BE2C (cell line): Measurements from ENCODE around the gene ACVR1B.

Experiments used
- DNase-seq: peaks from one replicate; pipeline ENCODE4 v3.0.0-alpha.2; 2020
- H3K27me3 ChIP-seq: fragments of 250-450 bp; sonication (Bioruptor Pico); 2 replicates; pipeline ENCODE4 v1.5.1; 2020; ENCODE audit warnings: mild to moderate bottlenecking
- H3K36me3 ChIP-seq: fragments of 250-450 bp; sonication (Bioruptor Pico); 2 replicates; pipeline ENCODE4 v1.5.1; 2020; ENCODE audit warnings: mild to moderate bottlenecking
- H3K4me1 ChIP-seq: fragments of 250-450 bp; sonication (Bioruptor Pico); 2 replicates; pipeline ENCODE4 v1.5.1; 2020
- H3K4me3 ChIP-seq: 2 replicates; pipeline ENCODE4 v1.5.1; 2011; ENCODE audit warnings: low read depth, low read length
- H3K9me3 ChIP-seq: fragments of 250-450 bp; sonication (Bioruptor Pico); 2 replicates; pipeline ENCODE4 v1.5.1; 2020
- CTCF ChIP-seq: IDR thresholded peaks from 2 replicates; pipeline ENCODE4 v1.5.1; 2012; ENCODE audit warnings: mild to moderate bottlenecking, low read depth, low read length

ACVR1B gene

GRCh38 chr12:51926718-51927117 lies 24.8 kb upstream of the ACVR1B start:
- no peaks in the 10 kb centered on the region for H3K36me3 ChIP-seq
- H3K27me3 ChIP-seq = no peaks in the 10 kb centered on the region
- no peak overlapping the region for H3K4me3 ChIP-seq
- peaks cover 30% of the 10 kb centered on the region for H3K4me1 ChIP-seq
- no peaks in the 10 kb centered on the region for H3K9me3 ChIP-seq
- TF ChIP-seq CTCF = peak; percentile 68
- peak; percentile 62 for DNase-seq

- Histone ChIP-seq H3K27me3 (no peaks in the 10 kb centered on the region), H3K36me3 (no peaks in the 10 kb centered on the region), H3K4me3 (peak overlapping the region; percentile 27), H3K9me3 (no peaks in the 10 kb centered on the region), H3K4me1 (peaks cover 15% of the 10 kb centered on the region)
- TF ChIP-seq CTCF = no peak
- peak; percentile 66 for DNase-seq
These were observed 19.1 kb upstream of the ACVR1B start for GRCh38 chr12:51932218-51933076.

GRCh38 chr12:51934080-51934479 lies 17.4 kb upstream of the ACVR1B start:
- Histone ChIP-seq H3K27me3 (no peaks in the 10 kb centered on the region), H3K4me1 (peaks cover 27% of the 10 kb centered on the region), H3K9me3 (no peaks in the 10 kb centered on the region), H3K4me3 (no peak overlapping the region), H3K36me3 (no peaks in the 10 kb centered on the region)
- no peak for TF ChIP-seq CTCF
- DNase-seq = no peak

GRCh38 chr12:51937926-51938325 lies 13.6 kb upstream of the ACVR1B start:
- peak; percentile 63 for DNase-seq
- peaks cover 40% of the 10 kb centered on the region for H3K4me1 ChIP-seq
- H3K9me3 ChIP-seq = no peaks in the 10 kb centered on the region
- no peaks in the 10 kb centered on the region for H3K36me3 ChIP-seq
- no peak overlapping the region for H3K4me3 ChIP-seq
- TF ChIP-seq CTCF = no peak
- no peaks in the 10 kb centered on the region for H3K27me3 ChIP-seq

GRCh38 chr12:51938726-51939125 lies 12.8 kb upstream of the ACVR1B start:
- H3K4me3 ChIP-seq = no peak overlapping the region
- no peak for TF ChIP-seq CTCF
- H3K9me3 ChIP-seq = no peaks in the 10 kb centered on the region
- H3K27me3 ChIP-seq = no peaks in the 10 kb centered on the region
- H3K36me3 ChIP-seq = no peaks in the 10 kb centered on the region
- no peak for DNase-seq
- H3K4me1 ChIP-seq = peaks cover 36% of the 10 kb centered on the region

- peaks cover 6% of the 10 kb centered on the region; the same call in 1 of the 2 replicates for H3K9me3 ChIP-seq
- peak overlapping the region; percentile 42 for H3K4me3 ChIP-seq
- TF ChIP-seq CTCF = no peak
- H3K36me3 ChIP-seq = no peaks in the 10 kb centered on the region
- no peaks in the 10 kb centered on the region for H3K27me3 ChIP-seq
- H3K4me1 ChIP-seq = peaks cover 36% of the 10 kb centered on the region
- DNase-seq = peak; percentile 89
These were observed 10.4 kb upstream of the ACVR1B start for GRCh38 chr12:51941011-51941581.
